HK-2 (cell line): ENCODE measurements around the gene HRH1.
"Not testable (repeated sequence)": the region's sequence is repeated elsewhere in the genome, so short reads cannot be mapped to it uniquely, and the experiment has no call there.

Source experiments
- DNase-seq: peaks from one replicate; pipeline ENCODE4 v3.0.0-alpha.2; 2018; ENCODE audit not compliant: unreplicated experiment

Gene HRH1

GRCh38 chr3:11170052-11170770 is 15.9 kb downstream of the HRH1 start:
- DNase-seq = no peak

DNA sequence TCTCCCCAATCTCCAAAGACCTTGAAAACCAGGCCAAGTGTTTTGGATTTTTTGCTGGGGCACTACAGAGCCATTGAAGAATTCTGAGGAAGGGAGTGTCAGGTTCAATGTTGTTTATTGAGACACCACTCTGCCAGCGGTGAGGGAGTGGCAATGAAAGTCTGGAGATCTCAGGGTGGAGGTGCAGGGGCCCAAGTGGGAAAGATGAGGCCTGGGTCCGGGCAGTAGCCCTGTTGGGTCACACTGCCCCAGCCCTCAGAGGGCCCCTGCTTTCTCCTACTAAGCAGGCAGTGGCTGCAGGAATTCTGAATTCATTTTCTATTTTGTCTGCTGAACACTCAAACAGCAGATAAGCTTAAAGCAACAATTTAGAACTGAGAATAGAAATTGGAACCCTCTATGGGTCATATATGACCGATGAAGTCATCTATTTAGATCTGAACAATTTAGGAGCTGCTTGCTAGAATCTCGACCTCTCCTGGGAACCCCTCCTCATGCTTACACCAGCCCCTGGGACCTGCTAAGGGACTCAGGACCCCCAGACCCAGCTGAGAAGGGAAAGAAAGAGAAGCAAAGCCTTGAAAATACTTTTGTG is 17.9 kb downstream of the HRH1 start:
- DNase-seq = no peak

- DNase-seq = no peak
Observed at GRCh38 chr3:11173828-11174465, 19.7 kb downstream of the HRH1 start.

DNA sequence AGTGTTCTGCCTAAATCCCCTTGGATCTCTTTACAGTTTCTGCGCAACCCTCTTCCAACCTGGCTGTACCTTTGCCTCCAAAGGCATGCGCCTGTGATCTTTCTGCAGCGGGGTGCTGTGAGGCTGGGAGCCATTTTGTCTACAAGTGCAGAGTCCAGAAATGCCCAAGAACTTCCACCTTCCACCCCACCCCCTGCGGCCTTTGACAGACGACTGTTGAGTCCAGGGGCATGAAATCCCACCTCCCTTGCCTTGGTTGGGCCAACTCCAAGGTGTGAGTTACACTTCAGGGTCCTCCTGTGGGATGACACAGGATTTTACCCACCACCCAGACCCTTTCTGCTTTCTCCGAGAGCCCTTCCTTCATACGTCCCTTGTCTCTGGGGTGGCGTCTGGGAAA is 24.1 kb downstream of the HRH1 start:
- no peak for DNase-seq

DNA sequence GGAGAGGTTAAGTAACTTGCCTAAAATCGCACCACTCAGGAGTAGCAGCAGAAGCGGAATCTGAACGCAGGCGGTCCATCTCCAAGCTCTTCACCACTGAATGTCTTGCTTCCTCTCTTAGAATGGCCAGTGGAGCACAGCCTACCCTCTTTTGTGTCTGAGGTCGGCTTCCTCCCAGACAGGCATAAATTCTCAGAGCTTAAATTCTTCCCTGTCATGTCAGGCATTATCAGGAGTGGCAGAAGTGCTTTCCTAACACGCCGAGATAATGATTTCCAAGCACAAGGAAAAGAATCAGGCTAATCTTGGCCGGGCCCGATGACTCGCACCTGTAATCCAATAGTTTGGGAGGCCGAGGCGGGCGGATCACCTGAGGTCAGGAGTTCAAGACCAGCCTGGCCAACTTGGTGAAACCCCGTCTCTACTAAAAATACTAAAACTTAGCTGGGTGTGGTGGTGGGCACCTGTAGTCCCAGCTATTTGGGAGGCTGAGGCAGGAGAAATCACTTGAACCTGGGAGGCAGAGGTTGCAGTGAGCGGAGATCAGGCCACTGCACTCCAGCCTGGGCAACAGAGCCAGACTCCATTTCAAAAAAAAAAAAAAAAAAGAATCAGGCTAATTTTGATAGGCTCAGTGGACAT is 30.2 kb downstream of the HRH1 start:
- DNase-seq = not testable (repeated sequence)

GRCh38 chr3:11185144-11185543 is 30.9 kb downstream of the HRH1 start:
- DNase-seq = no peak

GRCh38 chr3:11185564-11186317 is 31.4 kb downstream of the HRH1 start:
- no peak for DNase-seq

DNA sequence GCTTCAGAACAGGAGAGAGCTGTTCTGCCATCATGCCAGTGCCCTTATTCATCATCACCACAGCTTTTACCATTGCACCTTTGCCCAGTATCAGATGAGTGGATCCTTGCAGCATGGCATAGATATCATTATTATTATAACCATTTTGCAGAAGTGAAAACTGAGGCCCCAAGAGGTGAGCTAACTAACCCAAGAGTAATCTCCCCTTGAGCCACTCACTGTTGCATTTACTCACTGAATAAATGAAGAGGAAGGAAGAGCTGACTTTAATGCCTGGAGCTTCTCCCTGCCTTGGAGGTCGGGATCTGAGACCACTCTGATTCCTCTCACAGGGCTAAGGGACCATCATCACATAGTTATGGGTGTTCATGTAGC is 32.0 kb downstream of the HRH1 start:
- no peak for DNase-seq

DNA sequence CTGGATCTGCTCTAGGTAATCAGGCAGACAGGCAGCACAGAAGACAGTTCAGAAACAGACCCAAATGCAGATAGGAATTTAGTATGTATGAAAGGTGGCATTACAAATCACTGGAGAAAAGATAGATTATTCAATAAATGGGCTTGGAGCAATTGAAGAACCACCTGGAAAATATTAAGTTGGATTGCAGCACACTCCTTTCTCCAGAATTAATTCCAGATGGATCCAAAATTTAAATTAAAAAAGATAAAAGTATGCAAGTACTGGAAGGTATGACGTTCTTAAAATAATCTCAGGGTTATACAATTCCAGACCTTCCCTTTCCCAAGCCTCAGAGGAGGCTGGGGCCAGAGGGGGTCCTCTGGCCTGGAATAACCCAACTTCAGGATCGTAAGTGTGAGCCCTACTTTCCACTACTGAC is 32.5 kb downstream of the HRH1 start:
- no peak for DNase-seq

GRCh38 chr3:11187681-11188080 is 33.4 kb downstream of the HRH1 start:
- DNase-seq = no peak

GRCh38 chr3:11188231-11188630 is 33.9 kb downstream of the HRH1 start:
- no peak for DNase-seq

GRCh38 chr3:11195201-11195600 is 40.9 kb downstream of the HRH1 start:
- DNase-seq = no peak

- DNase-seq = no peak
Observed at GRCh38 chr3:11195721-11196332, 41.5 kb downstream of the HRH1 start.

DNA sequence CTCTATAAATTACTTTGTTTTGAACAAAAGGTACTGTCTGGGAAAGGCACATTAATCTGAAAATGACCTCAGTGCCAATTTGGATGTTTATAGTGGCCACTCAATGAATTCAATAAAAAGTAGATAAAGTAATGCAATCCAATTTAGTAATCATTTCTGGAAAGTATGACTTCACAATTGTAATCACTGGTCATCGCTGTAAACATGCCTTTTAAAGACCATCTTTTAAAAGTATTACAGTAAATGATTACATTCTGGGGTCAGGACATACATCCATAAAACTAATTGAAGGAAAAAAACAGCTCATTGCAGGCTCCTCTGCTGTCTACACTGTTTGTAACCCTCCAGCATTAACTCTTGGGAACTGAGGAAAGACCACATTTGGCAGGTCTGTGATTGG is 43.2 kb downstream of the HRH1 start:
- DNase-seq = no peak

DNA sequence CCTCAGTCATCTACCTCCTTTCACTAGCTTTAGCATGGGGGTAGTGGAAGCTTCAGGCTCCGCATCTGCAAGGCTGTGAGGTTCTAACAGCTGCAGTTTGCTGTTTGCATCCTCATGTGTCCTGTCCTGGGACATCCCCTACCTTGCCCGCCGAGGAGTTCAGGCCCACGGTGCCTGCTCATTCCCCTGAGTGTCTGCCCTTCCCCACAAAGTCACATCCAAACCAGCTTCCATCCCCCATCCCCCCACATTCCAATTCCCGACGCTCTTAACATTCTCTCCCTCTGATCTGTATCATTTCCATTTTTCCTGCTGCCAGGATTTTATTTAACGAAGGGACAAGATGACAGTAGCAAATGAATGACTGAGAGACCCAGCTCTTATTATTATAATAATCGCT is 43.8 kb downstream of the HRH1 start:
- DNase-seq = no peak

GRCh38 chr3:11198495-11198894 is 44.2 kb downstream of the HRH1 start:
- DNase-seq = no peak

GRCh38 chr3:11199902-11200845 is 45.9 kb downstream of the HRH1 start:
- no peak for DNase-seq

DNA sequence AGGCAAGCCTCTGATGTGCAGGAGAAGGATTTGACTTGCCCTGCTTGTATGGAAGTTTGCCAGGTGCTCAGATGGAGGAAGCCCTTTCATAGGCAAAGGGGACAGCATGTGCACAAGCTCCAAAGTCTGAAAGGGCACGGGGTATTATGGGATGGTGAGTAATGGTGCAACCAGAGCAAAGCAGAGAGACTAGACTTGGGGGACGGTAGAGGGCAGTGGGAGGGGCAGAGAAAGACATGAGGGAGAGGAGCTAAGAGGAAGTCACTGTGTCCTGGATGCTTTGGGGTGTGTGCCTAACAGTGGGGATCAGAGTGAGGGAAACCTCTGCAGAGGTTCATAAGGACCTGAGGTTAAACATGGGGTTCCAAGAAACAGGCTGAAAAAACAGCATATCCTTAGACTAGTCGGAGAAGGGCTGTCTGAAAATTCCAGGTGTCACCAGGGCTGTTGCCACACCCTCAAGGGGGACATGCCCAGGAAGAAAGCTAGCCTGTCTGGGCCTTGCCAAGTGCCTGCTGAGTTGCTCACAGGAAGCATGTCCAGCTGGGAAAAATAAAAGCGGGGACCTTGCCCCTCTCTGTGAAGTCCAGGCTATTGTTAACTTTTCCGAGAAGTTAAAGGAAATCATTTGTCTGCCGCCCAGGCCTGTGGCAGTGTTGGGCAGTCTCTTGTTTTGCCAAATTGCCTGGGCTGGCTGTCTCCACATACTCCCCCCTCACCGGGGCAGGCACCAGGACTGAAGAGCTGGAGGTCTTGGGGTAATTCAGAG is 47.1 kb downstream of the HRH1 start:
- no peak for DNase-seq

DNA sequence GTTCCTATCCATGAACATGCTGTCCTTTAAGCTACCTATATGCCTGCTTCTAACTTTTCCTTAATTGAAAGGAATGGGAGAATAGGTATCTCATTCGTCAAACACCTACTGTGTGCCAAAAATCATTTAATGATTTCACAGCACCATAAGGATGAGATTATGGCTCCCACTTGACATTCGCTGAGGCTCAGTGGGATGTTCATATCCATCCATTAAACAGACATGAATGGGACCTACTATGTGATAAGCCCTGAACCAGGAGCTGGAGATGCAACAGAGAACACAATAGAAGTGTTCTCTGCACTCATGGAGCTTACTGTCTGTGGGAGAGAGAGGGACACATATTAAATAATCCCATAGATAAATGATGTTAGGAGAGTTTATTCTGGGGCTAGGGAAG is 49.7 kb downstream of the HRH1 start:
- DNase-seq = no peak
